MG63 (cell line): ENCODE results near the gene SLC6A1. TPM values are rescaled to one million over a fixed set of nuclear protein-coding genes. Genes with fewer than 3 reads are reported as not detected.
A peak's percentile ranks its signal among the peaks of the same experiment; 100 is the strongest.
"Not testable (repeated sequence)": the region's sequence is repeated elsewhere in the genome, so short reads cannot be mapped to it uniquely, and the experiment has no call there.

ENCODE experiments used
- DNase-seq: peaks from one replicate; pipeline ENCODE4 v3.0.0-alpha.2; 2020
- H3K27me3 ChIP-seq: fragments of 250-450 bp; sonication (Bioruptor Pico); 2 replicates; pipeline ENCODE4 v1.5.1; 2020; ENCODE audit warnings: mild to moderate bottlenecking, moderate library complexity
- H3K36me3 ChIP-seq: fragments of 250-450 bp; sonication (Bioruptor Pico); 2 replicates; pipeline ENCODE4 v1.5.1; 2020; ENCODE audit warnings: mild to moderate bottlenecking, moderate library complexity
- H3K4me3 ChIP-seq: fragments of 250-450 bp; sonication (Bioruptor Pico); 2 replicates; pipeline ENCODE4 v1.5.1; 2020; ENCODE audit warnings: mild to moderate bottlenecking, moderate library complexity
- H3K9me3 ChIP-seq: fragments of 250-450 bp; sonication (Bioruptor Pico); 2 replicates; pipeline ENCODE4 v1.5.1; 2020; ENCODE audit warnings: mild to moderate bottlenecking, moderate library complexity
- total RNA-seq: library from RNA; depleted of rRNA; stranded (reverse); fragments of >200 nt; shearing (Covaris generic); gene quantifications from 2 replicates; pipeline ENCODE4 v1.2.3, GENCODE V29; 2014; ENCODE audit warnings: low replicate concordance

The SLC6A1 gene
- total RNA-seq, 1 experiment from 2014 or later = not detected

- H3K27me3 ChIP-seq = no peaks in the 10 kb centered on the region
- H3K9me3 ChIP-seq = no peaks in the 10 kb centered on the region
- peak; percentile 63 for DNase-seq
- H3K4me3 ChIP-seq = no peak overlapping the region
- H3K36me3 ChIP-seq = no peaks in the 10 kb centered on the region
Measured at GRCh38 chr3:11059090-11059798, 66.7 kb downstream of the SLC6A1 start.

GRCh38 chr3:11059799-11060115 lies 67.2 kb downstream of the SLC6A1 start:
- Histone ChIP-seq H3K36me3 (no peaks in the 10 kb centered on the region), H3K9me3 (0 out of 2 replicates have a peak, but pooled peaks cover 3% of the 10 kb centered on the region), H3K4me3 (no peak overlapping the region), H3K27me3 (no peaks in the 10 kb centered on the region)
- DNase-seq = no peak

- Histone ChIP-seq H3K36me3 (no peaks in the 10 kb centered on the region), H3K27me3 (no peaks in the 10 kb centered on the region), H3K4me3 (no peak overlapping the region), H3K9me3 (0 out of 2 replicates have a peak, but pooled peaks cover 3% of the 10 kb centered on the region)
- DNase-seq = peak; percentile 53
Measured at GRCh38 chr3:11060500-11061251, 68.1 kb downstream of the SLC6A1 start.

- H3K9me3 ChIP-seq, H3K36me3 ChIP-seq, H3K4me3 ChIP-seq, DNase-seq, H3K27me3 ChIP-seq: not testable (repeated sequence)
Measured at GRCh38 chr3:11061268-11061871, 68.8 kb downstream of the SLC6A1 start.

- H3K4me3 ChIP-seq = no peak overlapping the region
- 0 out of 2 replicates have a peak, but pooled peaks cover 3% of the 10 kb centered on the region for H3K9me3 ChIP-seq
- no peak for DNase-seq
- H3K27me3 ChIP-seq = no peaks in the 10 kb centered on the region
- no peaks in the 10 kb centered on the region for H3K36me3 ChIP-seq
Measured at GRCh38 chr3:11062704-11063103, 70.2 kb downstream of the SLC6A1 start.

GRCh38 chr3:11071096-11071755 lies 78.7 kb downstream of the SLC6A1 start:
- no peaks in the 10 kb centered on the region for H3K9me3 ChIP-seq
- no peak for DNase-seq
- H3K4me3 ChIP-seq = no peak overlapping the region
- H3K36me3 ChIP-seq = no peaks in the 10 kb centered on the region
- no peaks in the 10 kb centered on the region for H3K27me3 ChIP-seq

GRCh38 chr3:11072631-11073030 lies 80.1 kb downstream of the SLC6A1 start:
- H3K9me3 ChIP-seq = no peaks in the 10 kb centered on the region
- no peaks in the 10 kb centered on the region for H3K27me3 ChIP-seq
- H3K36me3 ChIP-seq = no peaks in the 10 kb centered on the region
- no peak for DNase-seq
- H3K4me3 ChIP-seq = no peak overlapping the region

- DNase-seq = no peak
- Histone ChIP-seq H3K9me3 (no peaks in the 10 kb centered on the region), H3K27me3 (no peaks in the 10 kb centered on the region), H3K36me3 (no peaks in the 10 kb centered on the region), H3K4me3 (no peak overlapping the region)
Measured at GRCh38 chr3:11074011-11074410, 81.5 kb downstream of the SLC6A1 start.

GRCh38 chr3:11074451-11074850 lies 81.9 kb downstream of the SLC6A1 start:
- no peaks in the 10 kb centered on the region for H3K27me3 ChIP-seq
- no peaks in the 10 kb centered on the region for H3K9me3 ChIP-seq
- H3K36me3 ChIP-seq = no peaks in the 10 kb centered on the region
- H3K4me3 ChIP-seq = no peak overlapping the region
- DNase-seq = no peak

GRCh38 chr3:11075122-11075521 lies 82.6 kb downstream of the SLC6A1 start:
- H3K9me3 ChIP-seq, DNase-seq, H3K36me3 ChIP-seq, H3K27me3 ChIP-seq, H3K4me3 ChIP-seq: not testable (repeated sequence)

GRCh38 chr3:11076711-11077110 lies 84.2 kb downstream of the SLC6A1 start:
- no peaks in the 10 kb centered on the region for H3K9me3 ChIP-seq
- DNase-seq = no peak
- H3K27me3 ChIP-seq = no peaks in the 10 kb centered on the region
- H3K36me3 ChIP-seq = no peaks in the 10 kb centered on the region
- no peak overlapping the region for H3K4me3 ChIP-seq

GRCh38 chr3:11077466-11077865 lies 84.9 kb downstream of the SLC6A1 start:
- H3K36me3 ChIP-seq = no peaks in the 10 kb centered on the region
- H3K9me3 ChIP-seq = no peaks in the 10 kb centered on the region
- H3K27me3 ChIP-seq = no peaks in the 10 kb centered on the region
- DNase-seq = no peak
- no peak overlapping the region for H3K4me3 ChIP-seq

GRCh38 chr3:11078826-11079515 lies 86.4 kb downstream of the SLC6A1 start:
- no peak for DNase-seq
- H3K9me3 ChIP-seq = no peaks in the 10 kb centered on the region
- no peaks in the 10 kb centered on the region for H3K36me3 ChIP-seq
- no peak overlapping the region for H3K4me3 ChIP-seq
- no peaks in the 10 kb centered on the region for H3K27me3 ChIP-seq

GRCh38 chr3:11080492-11080891 lies 87.9 kb downstream of the SLC6A1 start:
- Histone ChIP-seq H3K9me3 (no peaks in the 10 kb centered on the region), H3K36me3 (no peaks in the 10 kb centered on the region), H3K4me3 (no peak overlapping the region), H3K27me3 (no peaks in the 10 kb centered on the region)
- no peak for DNase-seq

GRCh38 chr3:11084098-11084497 lies 91.5 kb downstream of the SLC6A1 start:
- H3K4me3 ChIP-seq = no peak overlapping the region
- H3K9me3 ChIP-seq = no peaks in the 10 kb centered on the region
- no peak for DNase-seq
- no peaks in the 10 kb centered on the region for H3K36me3 ChIP-seq
- no peaks in the 10 kb centered on the region for H3K27me3 ChIP-seq

- no peak overlapping the region for H3K4me3 ChIP-seq
- DNase-seq = no peak
- no peaks in the 10 kb centered on the region for H3K9me3 ChIP-seq
- no peaks in the 10 kb centered on the region for H3K36me3 ChIP-seq
- H3K27me3 ChIP-seq = no peaks in the 10 kb centered on the region
Measured at GRCh38 chr3:11084677-11085076, 92.1 kb downstream of the SLC6A1 start.
